HG03442 (cell line): ENCODE data around the gene CD79A.
"Not testable (repeated sequence)": the region's sequence is repeated elsewhere in the genome, so short reads cannot be mapped to it uniquely, and the experiment has no call there.

ENCODE experiments used
- ATAC-seq: cut with Tn5 transposase; IDR thresholded peaks from one replicate; pipeline ENCODE4 v1.9.1; 2021; ENCODE audit warnings: mild to moderate bottlenecking, moderate library complexity; ENCODE audit not compliant: unreplicated experiment

The CD79A gene

GRCh38 chr19:41862445-41862986 is 14.6 kb upstream of the CD79A start:
- no peak for ATAC-seq

GRCh38 chr19:41863209-41863931 is 13.7 kb upstream of the CD79A start:
- no peak for ATAC-seq

- ATAC-seq: no peak
These were observed 12.7 kb upstream of the CD79A start for GRCh38 chr19:41864374-41864773.

GRCh38 chr19:41866284-41866683 is 10.8 kb upstream of the CD79A start:
- no peak for ATAC-seq

GRCh38 chr19:41868120-41868988 is 8.7 kb upstream of the CD79A start:
- no peak for ATAC-seq

GRCh38 chr19:41868989-41869300 is 8.1 kb upstream of the CD79A start:
- ATAC-seq: no peak

- no peak for ATAC-seq
These were observed 7.6 kb upstream of the CD79A start for GRCh38 chr19:41869374-41869955.

GRCh38 chr19:41870401-41870873 is 6.6 kb upstream of the CD79A start:
- ATAC-seq: no peak

GRCh38 chr19:41871573-41872383 is 5.3 kb upstream of the CD79A start:
- no peak for ATAC-seq

GRCh38 chr19:41872384-41872774 is 4.7 kb upstream of the CD79A start:
- ATAC-seq: no peak

GRCh38 chr19:41872775-41873647 is 4.1 kb upstream of the CD79A start:
- no peak for ATAC-seq

- ATAC-seq: not testable (repeated sequence)
These were observed 1.1 kb upstream of the CD79A start for GRCh38 chr19:41875973-41876372.

GRCh38 chr19:41877916-41878905 is 1.1 kb downstream of the CD79A start:
- no peak for ATAC-seq

GRCh38 chr19:41879080-41879479 is 2.0 kb downstream of the CD79A start:
- ATAC-seq: no peak

GRCh38 chr19:41879670-41880328 is 2.7 kb downstream of the CD79A start:
- no peak for ATAC-seq

GRCh38 chr19:41880329-41880708 is 3.2 kb downstream of the CD79A start:
- ATAC-seq: no peak

- ATAC-seq: no peak
These were observed 5.7 kb downstream of the CD79A start, which contains the start of gene ARHGEF1 for GRCh38 chr19:41882568-41883462. Gene ARHGEF1, plus strand, starts transcription at chr19:41883184. Its CDS starts 4,899 bp downstream, at chr19:41888083.
